Left lung (tissue), 10 donors: Measurements from ENCODE around the gene STRA8. TPM values are rescaled to one million over a fixed set of nuclear protein-coding genes. Genes with fewer than 3 reads are reported as not detected.
"Not testable (repeated sequence)": the region's sequence is repeated elsewhere in the genome, so short reads cannot be mapped to it uniquely, and the experiment has no call there.

ENCODE experiments used
- ATAC-seq: fragments of 200-7000 bp; cut with Tn5 transposase; one replicate; pipeline ENCODE4 v1.9.1; 2020; ENCODE audit warnings: moderate library complexity
- DNase-seq, 4 donors: peaks; one replicate each; pipeline ENCODE4 v3.0.0-alpha.2; 2013 to 2020
- H3K27ac ChIP-seq, 2 donors: fragments of 200-600 bp; sonication (generic) in 1 of 2; one replicate each; pipeline versions ENCODE4 v1.5.0 to v1.8.0; 2020 to 2021
- H3K27me3 ChIP-seq, 2 donors: fragments of 200-600 bp; sonication (generic) in 1 of 2; one replicate each; pipeline versions ENCODE4 v1.5.0 to v1.8.0; 2020 to 2021
- H3K36me3 ChIP-seq, 2 donors: fragments of 200-600 bp; sonication (generic) in 1 of 2; one replicate each; pipeline versions ENCODE4 v1.5.0 to v1.8.0; 2020 to 2021
- H3K4me1 ChIP-seq, 2 donors: fragments of 200-600 bp; one replicate each; pipeline ENCODE4 v1.8.0; 2021
- H3K4me3 ChIP-seq, 2 donors: fragments of 200-600 bp; sonication (generic) in 1 of 2; one replicate each; pipeline versions ENCODE4 v1.5.0 to v1.8.0; 2020 to 2021; ENCODE audit warnings: mild to moderate bottlenecking in 1 of 2
- H3K9me3 ChIP-seq, 2 donors: fragments of 200-600 bp; sonication (generic) in 1 of 2; one replicate each; pipeline versions ENCODE4 v1.5.0 to v1.8.0; 2020 to 2021
- CTCF ChIP-seq, 2 donors: fragments of 200-600 bp; sonication (generic) in 1 of 2; IDR thresholded peaks; one replicate each; pipeline versions ENCODE4 v1.5.0 to v1.8.0; 2021; ENCODE audit warnings: antibody characterized with exemption in 2 of 2
- intact Hi-C, 2 donors: fragments of 100-400 bp; cut with DNase I; formaldehyde crosslinking; loops; one replicate each; pipeline versions ENCODE4 v1.11.2 to v1.14.2; 2022
- polyA plus RNA-seq, 6 donors: library from polyadenylated mRNA; unstranded; fragments of 120-200 nt; gene quantifications; one replicate each; pipeline ENCODE4 v1.2.1, GENCODE V29; 2013; ENCODE audit not compliant: insufficient read length in 6 of 6
- total RNA-seq, 2 donors: library from RNA; stranded (reverse); fragmentation: NEBNext Ultra II Directional; extraction: Animal tissue kit (Norgen Biotek cat#: 25700); gene quantifications; one replicate each; pipeline ENCODE4 v1.2.1, GENCODE V29; 2021
- donor health status: DM: no; HTN: yes; CAD: no.
- donor health status: DM: no; HTN: no; CAD: no.

STRA8 gene
- total and polyA plus RNA-seq, 8 donors, result 0.14 to 0.40 (median 0.20) TPM; not detected in 3

GRCh38 chr7:135211179-135211945 lies 22.3 kb upstream of the STRA8 start, which contains the start of gene WDR91:
Gene WDR91, minus strand, starts transcription at chr7:135211526. Its CDS starts 24 bp downstream, at chr7:135211502.
- no peaks in the 10 kb centered on the region for H3K27me3 ChIP-seq
- H3K27ac ChIP-seq, result peak within 1 kb of the TSS; percentile 88
- peaks cover 28 to 46% of the 10 kb centered on the region in 2 donors for H3K4me1 ChIP-seq
- peak within 1 kb of the TSS; percentile 65 to 87 for H3K4me3 ChIP-seq
- intact Hi-C loops, result no loop called here
- no peak for TF ChIP-seq CTCF (IDR thresholded peaks at IDR 0.05)
- H3K36me3 ChIP-seq, result no peaks in the 10 kb centered on the region
- H3K9me3 ChIP-seq, result no peaks in the 10 kb centered on the region
- DNase-seq, result peak; percentile 93 to 100 (median 97)
- peak; percentile 95 for ATAC-seq

GRCh38 chr7:135211946-135212685 lies 21.5 kb upstream of the STRA8 start:
- intact Hi-C loops, H3K27me3 ChIP-seq, H3K9me3 ChIP-seq, ATAC-seq, H3K36me3 ChIP-seq: not testable (repeated sequence)
- Histone ChIP-seq H3K27ac (peak overlapping the region; percentile 88), H3K4me1 (peaks cover 23 to 43% of the 10 kb centered on the region in 2 donors), H3K4me3 (peak overlapping the region; percentile 47 to 87)
- peak in 2 of 4 donors; percentile 40 to 72 for DNase-seq

- no peaks in the 10 kb centered on the region for H3K27me3 ChIP-seq
- no peak overlapping the region for H3K27ac ChIP-seq
- no peaks in the 10 kb centered on the region for H3K9me3 ChIP-seq
- no peak overlapping the region for H3K4me3 ChIP-seq
- no peak for TF ChIP-seq CTCF (IDR thresholded peaks at IDR 0.05)
- ATAC-seq (no peak), DNase-seq (no peak)
- intact Hi-C loops, result no loop called here
- H3K4me1 ChIP-seq, result peaks cover 8 to 25% of the 10 kb centered on the region in 2 donors
- no peaks in the 10 kb centered on the region for H3K36me3 ChIP-seq
Observed at GRCh38 chr7:135213831-135214230, 19.8 kb upstream of the STRA8 start.

- no peaks in the 10 kb centered on the region for H3K9me3 ChIP-seq
- no peak overlapping the region for H3K4me3 ChIP-seq
- H3K36me3 ChIP-seq, result no peaks in the 10 kb centered on the region
- H3K27ac ChIP-seq, result no peak overlapping the region
- intact Hi-C loops, result no loop called here
- peaks cover under 1 to 12% of the 10 kb centered on the region in 2 donors for H3K4me1 ChIP-seq
- DNase-seq (no peak), ATAC-seq (no peak)
- no peak for TF ChIP-seq CTCF (IDR thresholded peaks at IDR 0.05)
- no peaks in the 10 kb centered on the region for H3K27me3 ChIP-seq
Observed at GRCh38 chr7:135215180-135215579, 18.5 kb upstream of the STRA8 start.

GRCh38 chr7:135215698-135216097 lies 17.9 kb upstream of the STRA8 start:
- Histone ChIP-seq H3K27ac (no peak overlapping the region), H3K9me3 (no peaks in the 10 kb centered on the region), H3K27me3 (no peaks in the 10 kb centered on the region), H3K4me1 (peaks cover 0 to 7% of the 10 kb centered on the region in 2 donors), H3K36me3 (no peaks in the 10 kb centered on the region), H3K4me3 (no peak overlapping the region)
- no peak for DNase-seq
- no peak for ATAC-seq
- intact Hi-C loops, result no loop called here
- TF ChIP-seq CTCF (IDR thresholded peaks at IDR 0.05), result no peak
